ENCODE results near the gene SMYD3. TPM values are rescaled to one million over a fixed set of nuclear protein-coding genes. Genes with fewer than 3 reads are reported as not detected.

SMYD3 gene
- total RNA-seq, 1 donor: 171 TPM

GRCh38 chr1:246549665-246550064 is 42.6 kb upstream of the SMYD3 start:
- Histone ChIP-seq H3K9me3 (ENCODE audit: low read depth, low read length) (no peaks in the 10 kb centered on the region), H3K36me3 (ENCODE audit: insufficient read depth, low read length) (peaks cover 58% of the 10 kb centered on the region), H3K4me3 (ENCODE audit: insufficient read depth, low read length) (no peak overlapping the region), H3K27ac (ENCODE audit: low read depth, low read length) (no peak overlapping the region), H4K20me1 (ENCODE audit: insufficient read depth, low read length) (no peaks in the 10 kb centered on the region), H3K27me3 (ENCODE audit: insufficient read depth, low read length) (no peaks in the 10 kb centered on the region), H3K4me2 (ENCODE audit: insufficient read depth, low read length) (no peak overlapping the region), H3K79me2 (ENCODE audit: insufficient read depth, low read length) (peaks cover 20% of the 10 kb centered on the region), H2AFZ (ENCODE audit: low read length) (no peak overlapping the region), H3K4me1 (ENCODE audit: insufficient read depth, low read length) (no peaks in the 10 kb centered on the region)
- TF ChIP-seq CTCF (IDR thresholded peaks at IDR 0.05; ENCODE audit: extremely low read depth, low read depth, low read length): no peak
- no peak for DNase-seq (ENCODE audit: insufficient read length, low spot score, missing footprints)

- Histone ChIP-seq H4K20me1 (ENCODE audit: insufficient read depth, low read length) (no peaks in the 10 kb centered on the region), H3K79me2 (ENCODE audit: insufficient read depth, low read length) (no peaks in the 10 kb centered on the region), H2AFZ (ENCODE audit: low read length) (no peak overlapping the region), H3K27me3 (ENCODE audit: insufficient read depth, low read length) (no peaks in the 10 kb centered on the region), H3K4me3 (ENCODE audit: insufficient read depth, low read length) (no peak overlapping the region), H3K36me3 (ENCODE audit: insufficient read depth, low read length) (peaks cover 59% of the 10 kb centered on the region), H3K27ac (ENCODE audit: low read depth, low read length) (no peak overlapping the region), H3K4me2 (ENCODE audit: insufficient read depth, low read length) (no peak overlapping the region), H3K9me3 (ENCODE audit: low read depth, low read length) (no peaks in the 10 kb centered on the region), H3K4me1 (ENCODE audit: insufficient read depth, low read length) (no peaks in the 10 kb centered on the region)
- no peak for TF ChIP-seq CTCF (IDR thresholded peaks at IDR 0.05; ENCODE audit: extremely low read depth, low read depth, low read length)
- no peak for DNase-seq (ENCODE audit: insufficient read length, low spot score, missing footprints)
Observed at GRCh38 chr1:246544001-246544400, 36.9 kb upstream of the SMYD3 start.

- Histone ChIP-seq H3K27me3 (ENCODE audit: insufficient read depth, low read length) (no peaks in the 10 kb centered on the region), H3K9me3 (ENCODE audit: low read depth, low read length) (no peaks in the 10 kb centered on the region), H3K4me3 (ENCODE audit: insufficient read depth, low read length) (no peak overlapping the region), H3K4me2 (ENCODE audit: insufficient read depth, low read length) (no peak overlapping the region), H2AFZ (ENCODE audit: low read length) (no peak overlapping the region), H3K36me3 (ENCODE audit: insufficient read depth, low read length) (peaks cover 44% of the 10 kb centered on the region), H3K4me1 (ENCODE audit: insufficient read depth, low read length) (no peaks in the 10 kb centered on the region), H4K20me1 (ENCODE audit: insufficient read depth, low read length) (no peaks in the 10 kb centered on the region), H3K79me2 (ENCODE audit: insufficient read depth, low read length) (no peaks in the 10 kb centered on the region), H3K27ac (ENCODE audit: low read depth, low read length) (no peak overlapping the region)
- no peak for TF ChIP-seq CTCF (IDR thresholded peaks at IDR 0.05; ENCODE audit: extremely low read depth, low read depth, low read length)
- DNase-seq (ENCODE audit: insufficient read length, low spot score, missing footprints): no peak
Observed at GRCh38 chr1:246540738-246541491, 33.8 kb upstream of the SMYD3 start.

GRCh38 chr1:246537887-246538286 is 30.8 kb upstream of the SMYD3 start:
- Histone ChIP-seq H3K4me3 (ENCODE audit: insufficient read depth, low read length) (no peak overlapping the region), H3K9me3 (ENCODE audit: low read depth, low read length) (no peaks in the 10 kb centered on the region), H3K4me2 (ENCODE audit: insufficient read depth, low read length) (no peak overlapping the region), H4K20me1 (ENCODE audit: insufficient read depth, low read length) (no peaks in the 10 kb centered on the region), H3K27me3 (ENCODE audit: insufficient read depth, low read length) (peaks cover 9% of the 10 kb centered on the region), H2AFZ (ENCODE audit: low read length) (no peak overlapping the region), H3K4me1 (ENCODE audit: insufficient read depth, low read length) (no peaks in the 10 kb centered on the region), H3K79me2 (ENCODE audit: insufficient read depth, low read length) (no peaks in the 10 kb centered on the region), H3K27ac (ENCODE audit: low read depth, low read length) (no peak overlapping the region), H3K36me3 (ENCODE audit: insufficient read depth, low read length) (peaks cover 21% of the 10 kb centered on the region)
- DNase-seq (ENCODE audit: insufficient read length, low spot score, missing footprints): no peak
- no peak for TF ChIP-seq CTCF (IDR thresholded peaks at IDR 0.05; ENCODE audit: extremely low read depth, low read depth, low read length)
